Trophoblast cell (in vitro differentiated cells and primary cell): ENCODE data around the gene CCKAR.

ENCODE experiments used
- DNase-seq, 2 donors: peaks; one replicate each; pipeline ENCODE4 v3.0.0-alpha.2; 2016
- H2AFZ ChIP-seq: 2 replicates; pipeline ENCODE4 v1.6.1; 2013; ENCODE audit warnings: low read length, moderate library complexity, mild to moderate bottlenecking; ENCODE audit not compliant: insufficient read depth, poor library complexity
- H2AK5ac ChIP-seq: 2 replicates; pipeline ENCODE4 v1.6.1; 2013; ENCODE audit warnings: mild to moderate bottlenecking, low read length
- H2BK120ac ChIP-seq: 2 replicates; pipeline ENCODE4 v1.6.1; 2013; ENCODE audit warnings: low read length, mild to moderate bottlenecking, moderate library complexity; ENCODE audit not compliant: insufficient read depth, poor library complexity
- H2BK12ac ChIP-seq: 2 replicates; pipeline ENCODE4 v1.6.1; 2013; ENCODE audit warnings: mild to moderate bottlenecking, low read length, moderate library complexity
- H2BK5ac ChIP-seq: 2 replicates; pipeline ENCODE4 v1.6.1; 2013; ENCODE audit warnings: low read length, low read depth, moderate library complexity, mild to moderate bottlenecking; ENCODE audit not compliant: poor library complexity
- H3K14ac ChIP-seq: 2 replicates; pipeline ENCODE4 v1.6.1; 2013; ENCODE audit warnings: mild to moderate bottlenecking, low read length
- H3K18ac ChIP-seq: 2 replicates; pipeline ENCODE4 v1.6.1; 2013; ENCODE audit warnings: mild to moderate bottlenecking, low read length
- H3K23ac ChIP-seq: 2 replicates; pipeline ENCODE4 v1.6.1; 2013; ENCODE audit warnings: low read length
- H3K27ac ChIP-seq: 2 replicates; pipeline ENCODE4 v1.5.1; 2013; ENCODE audit warnings: low read depth, mild to moderate bottlenecking, inconsistent platforms, low read length, moderate library complexity
- H3K27me3 ChIP-seq: 2 replicates; pipeline ENCODE4 v1.6.1; 2013; ENCODE audit warnings: inconsistent platforms, mild to moderate bottlenecking, low read length, moderate library complexity; ENCODE audit not compliant: insufficient read depth
- H3K36me3 ChIP-seq, 2 experiments: 1 replicate in 1 of 2; 2 replicates in 1 of 2; pipeline ENCODE4 v1.6.1; 2013; ENCODE audit warnings: low read length in 2 of 2, mild to moderate bottlenecking in 2 of 2, moderate library complexity in 1 of 2; ENCODE audit not compliant: insufficient read depth in 2 of 2, control insufficient read depth in 1 of 2
- H3K4ac ChIP-seq: 2 replicates; pipeline ENCODE4 v1.6.1; 2013; ENCODE audit warnings: low read depth, mild to moderate bottlenecking, low read length, moderate library complexity
- H3K4me1 ChIP-seq, 2 experiments: 1 replicate in 1 of 2; 2 replicates in 1 of 2; pipeline ENCODE4 v1.6.1; 2013; ENCODE audit warnings: low read length in 2 of 2, mild to moderate bottlenecking in 2 of 2, moderate library complexity in 1 of 2; ENCODE audit not compliant: insufficient read depth in 2 of 2, control insufficient read depth in 1 of 2
- H3K4me2 ChIP-seq: 2 replicates; pipeline ENCODE4 v1.6.1; 2013; ENCODE audit warnings: inconsistent platforms, mild to moderate bottlenecking, low read length, moderate library complexity
- H3K4me3 ChIP-seq: 2 replicates; pipeline ENCODE4 v1.5.1; 2013; ENCODE audit warnings: mild to moderate bottlenecking, low read depth, low read length, inconsistent platforms
- H3K79me1 ChIP-seq: one replicate; pipeline ENCODE4 v1.6.1; 2013; ENCODE audit warnings: low read length
- H3K79me2 ChIP-seq: 2 replicates; pipeline ENCODE4 v1.6.1; 2013; ENCODE audit warnings: low read length, mild to moderate bottlenecking; ENCODE audit not compliant: control insufficient read depth, insufficient read depth, poor library complexity
- H3K9ac ChIP-seq: 2 replicates; pipeline ENCODE4 v1.6.1; 2013; ENCODE audit warnings: mild to moderate bottlenecking, low read length
- H3K9me3 ChIP-seq: 2 replicates; pipeline ENCODE4 v1.6.1; 2013; ENCODE audit warnings: low read depth, mild to moderate bottlenecking, control low read depth, inconsistent platforms, low read length; ENCODE audit not compliant: insufficient read depth
- H4K12ac ChIP-seq: 2 replicates; pipeline ENCODE4 v1.6.1; 2013; ENCODE audit warnings: low read depth, mild to moderate bottlenecking, low read length, moderate library complexity
- H4K8ac ChIP-seq: 2 replicates; pipeline ENCODE4 v1.6.1; 2013; ENCODE audit warnings: low read depth, mild to moderate bottlenecking, low read length, moderate library complexity
- H4K91ac ChIP-seq: one replicate; pipeline ENCODE4 v1.6.1; 2013; ENCODE audit warnings: low read depth, mild to moderate bottlenecking, low read length, moderate library complexity
- WGBS: extraction: QIAGEN DNeasy Blood & Tissue Kit; methylation state at CpG from one replicate; pipeline ENCODE4 v1.1.7; 2013; ENCODE audit warnings: missing lambda C conversion rate; ENCODE audit not compliant: insufficient read length, insufficient coverage; ENCODE audit errors: extremely low coverage; 5-methylcytosine and 5-hydroxymethylcytosine counted together

CCKAR gene

GRCh38 chr4:26464420-26465095, 25.7 kb downstream of the CCKAR start:
- Histone ChIP-seq H4K91ac (no peak overlapping the region), H4K12ac (no peak overlapping the region), H2AFZ (no peak overlapping the region), H3K4me1 (no peaks in the 10 kb centered on the region), H3K79me2 (no peaks in the 10 kb centered on the region), H2BK5ac (no peak overlapping the region), H3K4me3 (no peak overlapping the region), H3K27me3 (no peaks in the 10 kb centered on the region), H3K4me2 (no peak overlapping the region), H3K36me3 (no peaks in the 10 kb centered on the region), H3K4ac (no peak overlapping the region), H2BK120ac (no peak overlapping the region), H4K8ac (no peak overlapping the region), H3K79me1 (no peaks in the 10 kb centered on the region), H3K9me3 (peaks cover 2% of the 10 kb centered on the region), H3K9ac (no peak overlapping the region), H3K23ac (no peak overlapping the region), H3K18ac (no peak overlapping the region), H3K14ac (no peak overlapping the region), H3K27ac (no peak overlapping the region), H2BK12ac (no peak overlapping the region), H2AK5ac (no peak overlapping the region)
- no CpG with 5 or more reads among the region's 14 CpGs for WGBS
- no peak for DNase-seq

- H3K79me1 ChIP-seq: no peaks in the 10 kb centered on the region
- no peak overlapping the region for H2BK12ac ChIP-seq
- no peaks in the 10 kb centered on the region for H3K4me1 ChIP-seq
- no peak overlapping the region for H3K4ac ChIP-seq
- no peak overlapping the region for H2BK5ac ChIP-seq
- H3K4me2 ChIP-seq: no peak overlapping the region
- DNase-seq: no peak
- H3K23ac ChIP-seq: no peak overlapping the region
- H4K12ac ChIP-seq: no peak overlapping the region
- H2AK5ac ChIP-seq: no peak overlapping the region
- no CpG with 5 or more reads among the region's 2 CpGs for WGBS
- no peak overlapping the region for H3K27ac ChIP-seq
- H3K79me2 ChIP-seq: no peaks in the 10 kb centered on the region
- no peak overlapping the region for H3K9ac ChIP-seq
- no peaks in the 10 kb centered on the region for H3K36me3 ChIP-seq
- no peak overlapping the region for H3K18ac ChIP-seq
- H3K9me3 ChIP-seq: peaks cover 2% of the 10 kb centered on the region
- no peak overlapping the region for H4K8ac ChIP-seq
- no peak overlapping the region for H2BK120ac ChIP-seq
- no peaks in the 10 kb centered on the region for H3K27me3 ChIP-seq
- H4K91ac ChIP-seq: no peak overlapping the region
- H3K4me3 ChIP-seq: no peak overlapping the region
- no peak overlapping the region for H3K14ac ChIP-seq
- no peak overlapping the region for H2AFZ ChIP-seq
Measured at GRCh38 chr4:26463386-26463785, 26.9 kb downstream of the CCKAR start.

GRCh38 chr4:26462874-26463273, 27.4 kb downstream of the CCKAR start:
- H2BK12ac ChIP-seq: no peak overlapping the region
- H3K23ac ChIP-seq: no peak overlapping the region
- no peak for DNase-seq
- peaks cover 2% of the 10 kb centered on the region for H3K9me3 ChIP-seq
- H3K4me2 ChIP-seq: no peak overlapping the region
- no peak overlapping the region for H4K12ac ChIP-seq
- no peak overlapping the region for H2AK5ac ChIP-seq
- H3K4ac ChIP-seq: no peak overlapping the region
- no peak overlapping the region for H3K9ac ChIP-seq
- no peak overlapping the region for H2BK5ac ChIP-seq
- no peak overlapping the region for H3K14ac ChIP-seq
- no peak overlapping the region for H4K8ac ChIP-seq
- WGBS: no CpG with 5 or more reads among the region's 2 CpGs
- no peaks in the 10 kb centered on the region for H3K4me1 ChIP-seq
- H2BK120ac ChIP-seq: no peak overlapping the region
- no peaks in the 10 kb centered on the region for H3K79me2 ChIP-seq
- no peaks in the 10 kb centered on the region for H3K79me1 ChIP-seq
- H3K18ac ChIP-seq: no peak overlapping the region
- H3K27ac ChIP-seq: no peak overlapping the region
- no peak overlapping the region for H4K91ac ChIP-seq
- no peak overlapping the region for H2AFZ ChIP-seq
- H3K36me3 ChIP-seq: no peaks in the 10 kb centered on the region
- H3K4me3 ChIP-seq: no peak overlapping the region
- no peaks in the 10 kb centered on the region for H3K27me3 ChIP-seq

- H3K79me1 ChIP-seq: no peaks in the 10 kb centered on the region
- H3K9me3 ChIP-seq: peaks cover 2% of the 10 kb centered on the region
- no peak overlapping the region for H3K27ac ChIP-seq
- H3K4me1 ChIP-seq: no peaks in the 10 kb centered on the region
- H2AFZ ChIP-seq: no peak overlapping the region
- no peak overlapping the region for H3K14ac ChIP-seq
- H3K23ac ChIP-seq: no peak overlapping the region
- H2BK120ac ChIP-seq: no peak overlapping the region
- no peak overlapping the region for H3K9ac ChIP-seq
- no peak overlapping the region for H4K12ac ChIP-seq
- H4K91ac ChIP-seq: no peak overlapping the region
- H2AK5ac ChIP-seq: no peak overlapping the region
- H2BK5ac ChIP-seq: no peak overlapping the region
- H3K18ac ChIP-seq: no peak overlapping the region
- H3K4me2 ChIP-seq: no peak overlapping the region
- H3K4me3 ChIP-seq: no peak overlapping the region
- no peaks in the 10 kb centered on the region for H3K79me2 ChIP-seq
- no peak overlapping the region for H4K8ac ChIP-seq
- WGBS: no CpG with 5 or more reads among the region's 13 CpGs
- H2BK12ac ChIP-seq: no peak overlapping the region
- no peaks in the 10 kb centered on the region for H3K27me3 ChIP-seq
- H3K4ac ChIP-seq: no peak overlapping the region
- H3K36me3 ChIP-seq: no peaks in the 10 kb centered on the region
- DNase-seq: no peak
Measured at GRCh38 chr4:26459756-26460530, 30.3 kb downstream of the CCKAR start.
